Uterus (tissue), 2 donors: ENCODE data around the gene NAP1L5.

Source experiments
- CTCF ChIP-seq, 4 experiments: fragments of 200-600 bp in 2 of 4; fragments of 450-650 bp in 2 of 4; sonication (generic) in 2 of 4; IDR thresholded peaks; one replicate each; pipeline ENCODE4 v1.5.1; 2016 to 2019; ENCODE audit warnings: antibody characterized with exemption in 4 of 4, mild to moderate bottlenecking in 2 of 4, moderate library complexity in 1 of 4
- POLR2A ChIP-seq, 2 donors: fragments of 450-650 bp; IDR thresholded peaks; one replicate each; pipeline ENCODE4 v1.6.1; 2016; ENCODE audit warnings: antibody characterized with exemption in 2 of 2, mild to moderate bottlenecking in 1 of 2, moderate library complexity in 1 of 2

- no peak for TF ChIP-seq POLR2A (IDR thresholded peaks at IDR 0.05)
- TF ChIP-seq CTCF (IDR thresholded peaks at IDR 0.05), result no peak
Observed at GRCh38 chr4:88693792-88694191, 3.8 kb downstream of the NAP1L5 start.
